ENCODE results near the gene SLC47A2.

DNA sequence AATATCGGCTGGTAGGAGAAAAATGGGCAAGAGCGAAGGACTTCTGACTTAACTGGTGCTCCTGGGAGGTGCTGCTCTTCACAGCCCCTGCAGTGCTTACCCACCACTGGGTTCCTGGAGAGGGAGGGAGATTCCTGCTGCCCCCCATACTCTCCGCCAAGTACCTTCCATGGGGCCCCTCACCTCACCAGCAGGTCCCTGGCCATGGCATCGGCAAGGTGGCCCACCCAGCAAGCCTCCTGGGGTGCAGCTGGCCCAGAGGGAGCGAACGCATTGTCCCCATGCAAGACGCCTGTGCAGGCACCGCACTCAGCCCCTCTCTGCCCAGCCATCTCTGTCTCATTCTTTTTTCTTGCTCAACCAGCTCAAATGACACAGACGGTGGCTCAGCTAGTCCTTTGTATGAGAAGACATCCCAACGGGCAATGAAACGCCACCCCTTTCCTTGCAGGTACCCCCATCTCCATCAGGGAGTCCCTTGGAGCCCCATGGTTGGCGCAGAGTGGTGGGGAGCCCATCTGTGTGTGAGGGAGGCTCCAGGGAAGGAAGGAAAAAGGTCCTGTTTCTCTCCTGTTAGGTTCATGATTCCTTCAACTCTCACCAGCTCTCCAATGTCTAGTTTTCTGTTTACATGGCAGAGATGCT is 41.3 kb upstream of the SLC47A2 start:
- TF ChIP-seq EZH2 (IDR thresholded peaks at IDR 0.05; ENCODE audit: low read depth) (no peak), CTCF (conservative IDR thresholded peaks at IDR 0.05) (no peak)
